ENCODE data around the gene PTPRF. TPM values are rescaled to one million over a fixed set of nuclear protein-coding genes. Genes with fewer than 3 reads are reported as not detected.

PTPRF gene
- polyA plus RNA-seq, 3 donors: not detected

- H3K27ac Mint-ChIP-seq: no peak overlapping the region
- H3K79me2 ChIP-seq (ENCODE audit: insufficient read depth, low read length): no peaks in the 10 kb centered on the region
- intact Hi-C loops (cut with micrococcal nuclease): no loop called here
- no peaks in the 10 kb centered on the region for H3K4me1 Mint-ChIP-seq
- H3K36me3 Mint-ChIP-seq: no peaks in the 10 kb centered on the region
- H3K4me2 ChIP-seq (replicated peaks; ENCODE audit: extremely low read depth, low read length, poor library complexity, severe bottlenecking): no peak overlapping the region
- no peak for TF ChIP-seq CTCF (IDR thresholded peaks at IDR 0.05)
- H3K9ac ChIP-seq (ENCODE audit: insufficient read depth, low read length, poor library complexity, severe bottlenecking): no peak overlapping the region
- no peaks in the 10 kb centered on the region for H4K20me1 ChIP-seq (ENCODE audit: insufficient read depth, low read length)
- H3K4me3 ChIP-seq (replicated peaks in 1 of 3; ENCODE audit: low read depth in 2 of 3, low read length in 3 of 3): no peak overlapping the region
- no peaks in the 10 kb centered on the region for H3K9me3 Mint-ChIP-seq
- no peaks in the 10 kb centered on the region for H3K4me1 ChIP-seq (ENCODE audit: control insufficient read depth in 1 of 2, insufficient read depth in 2 of 2, low read length in 2 of 2)
- 93% methylated on average over 19 of the region's 22 CpGs for WGBS (ENCODE audit: insufficient coverage)
- no peak for DNase-seq
- no peaks in the 10 kb centered on the region for H3K36me3 ChIP-seq (replicated peaks in 1 of 2; ENCODE audit: control insufficient read depth in 1 of 2, insufficient read depth in 2 of 2, low read length in 2 of 2)
- no peak overlapping the region for H3K4me3 Mint-ChIP-seq
- H3K27me3 Mint-ChIP-seq (ENCODE audit: low read depth in 3 of 3): peaks cover 0 to 5% (median 2%) of the 10 kb centered on the region in 3 donors
- no peak overlapping the region for H2AFZ ChIP-seq (ENCODE audit: insufficient read depth, low read depth, low read length, poor library complexity, severe bottlenecking)
- H3K9me3 ChIP-seq (replicated peaks in 1 of 2; ENCODE audit: control insufficient read depth in 1 of 2, insufficient read depth in 1 of 2, low read length in 2 of 2): no peaks in the 10 kb centered on the region
- H3K27ac ChIP-seq (ENCODE audit: low read depth in 1 of 2, low read length in 2 of 2): no peak overlapping the region
- H3K27me3 ChIP-seq (ENCODE audit: control insufficient read depth in 2 of 2, insufficient read depth in 2 of 2, low read length in 2 of 2): no peaks in the 10 kb centered on the region
These were observed 89.6 kb downstream of the PTPRF start for GRCh38 chr1:43619996-43620920.

- no peaks in the 10 kb centered on the region for H3K4me1 Mint-ChIP-seq
- H3K9ac ChIP-seq (ENCODE audit: insufficient read depth, low read length, poor library complexity, severe bottlenecking): no peak overlapping the region
- H3K9me3 Mint-ChIP-seq: no peaks in the 10 kb centered on the region
- H3K27me3 ChIP-seq (ENCODE audit: control insufficient read depth in 2 of 2, insufficient read depth in 2 of 2, low read length in 2 of 2): no peaks in the 10 kb centered on the region
- H3K4me3 Mint-ChIP-seq: no peak overlapping the region
- no peaks in the 10 kb centered on the region for H3K9me3 ChIP-seq (replicated peaks in 1 of 2; ENCODE audit: control insufficient read depth in 1 of 2, insufficient read depth in 1 of 2, low read length in 2 of 2)
- no peaks in the 10 kb centered on the region for H3K36me3 Mint-ChIP-seq
- intact Hi-C loops (cut with micrococcal nuclease): no loop called here
- no peak overlapping the region for H3K4me2 ChIP-seq (replicated peaks; ENCODE audit: extremely low read depth, low read length, poor library complexity, severe bottlenecking)
- H3K36me3 ChIP-seq (replicated peaks in 1 of 2; ENCODE audit: control insufficient read depth in 1 of 2, insufficient read depth in 2 of 2, low read length in 2 of 2): no peaks in the 10 kb centered on the region
- H4K20me1 ChIP-seq (ENCODE audit: insufficient read depth, low read length): no peaks in the 10 kb centered on the region
- no peaks in the 10 kb centered on the region for H3K79me2 ChIP-seq (ENCODE audit: insufficient read depth, low read length)
- H3K4me3 ChIP-seq (replicated peaks in 1 of 3; ENCODE audit: low read depth in 2 of 3, low read length in 3 of 3): no peak overlapping the region
- H3K27ac ChIP-seq (ENCODE audit: low read depth in 1 of 2, low read length in 2 of 2): no peak overlapping the region
- H3K4me1 ChIP-seq (ENCODE audit: control insufficient read depth in 1 of 2, insufficient read depth in 2 of 2, low read length in 2 of 2): no peaks in the 10 kb centered on the region
- H3K27ac Mint-ChIP-seq: no peak overlapping the region
- DNase-seq: no peak
- H2AFZ ChIP-seq (ENCODE audit: insufficient read depth, low read depth, low read length, poor library complexity, severe bottlenecking): no peak overlapping the region
- TF ChIP-seq CTCF (IDR thresholded peaks at IDR 0.05): no peak
- WGBS (ENCODE audit: insufficient coverage): 90% methylated on average over 16 of the region's 16 CpGs
- H3K27me3 Mint-ChIP-seq (ENCODE audit: low read depth in 3 of 3): peaks cover 0 to 5% (median 3%) of the 10 kb centered on the region in 3 donors
These were observed 90.3 kb downstream of the PTPRF start for GRCh38 chr1:43620956-43621355.
